ENCODE data around the gene WBP2. TPM values are rescaled to one million over a fixed set of nuclear protein-coding genes. Genes with fewer than 3 reads are reported as not detected.

The WBP2 gene
- total RNA-seq, 1 experiment from 2014 or later: 132 TPM

DNA sequence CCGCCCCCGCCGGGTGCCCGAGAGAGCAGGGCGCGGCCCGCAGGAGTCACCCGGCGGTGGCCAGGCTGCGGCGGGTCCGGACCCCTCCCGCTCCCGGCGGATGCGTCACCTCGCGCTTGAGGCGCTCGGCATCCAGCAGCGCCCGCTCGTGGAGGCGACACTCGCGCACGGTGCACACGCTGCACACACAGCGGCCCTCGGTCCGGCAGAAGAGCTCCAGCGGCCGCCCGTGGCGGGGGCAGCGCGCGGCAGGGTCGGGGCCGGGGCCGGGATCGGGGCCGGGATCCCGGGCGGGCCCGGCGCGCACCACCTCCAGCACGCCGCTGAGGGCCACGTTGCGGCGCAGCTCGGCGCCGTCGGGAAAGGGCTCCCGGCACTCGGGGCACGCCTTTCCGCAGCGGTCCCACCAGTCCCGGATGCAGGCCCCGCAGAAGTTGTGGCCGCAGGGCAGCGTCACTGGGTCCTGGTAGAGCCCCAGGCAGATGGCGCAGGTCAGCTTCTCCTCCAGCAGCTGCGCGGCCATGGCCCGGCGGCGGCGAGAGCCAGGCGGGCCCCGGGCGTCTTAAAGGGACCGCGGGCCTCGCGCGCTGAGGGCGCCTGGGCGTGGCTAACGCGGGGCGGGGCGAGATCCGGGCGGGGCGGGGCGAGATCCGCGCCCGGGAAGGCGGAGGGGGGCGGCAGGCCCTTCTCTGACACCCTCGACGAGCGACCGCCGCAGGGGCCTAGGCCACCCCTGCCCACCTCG, 41.5 kb upstream of the WBP2 start, which contains the start of gene TRIM65 (continued):
- TF ChIP-seq YY1 (IDR thresholded peaks at IDR 0.05; ENCODE audit: extremely low read depth, insufficient replicate concordance, low read depth, low read length) (peak; percentile 89), POLR2AphosphoS5 (IDR thresholded peaks at IDR 0.05; ENCODE audit: low read depth, low read length) (peak; percentile 91), EZH2phosphoT487 (IDR thresholded peaks at IDR 0.05; ENCODE audit: borderline replicate concordance) (no peak)
- TF ChIP-seq, protein P1, sequence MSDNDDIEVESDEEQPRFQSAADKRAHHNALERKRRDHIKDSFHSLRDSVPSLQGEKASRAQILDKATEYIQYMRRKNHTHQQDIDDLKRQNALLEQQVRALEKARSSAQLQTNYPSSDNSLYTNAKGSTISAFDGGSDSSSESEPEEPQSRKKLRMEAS (IDR thresholded peaks at IDR 0.05): peak; percentile 85

DNA sequence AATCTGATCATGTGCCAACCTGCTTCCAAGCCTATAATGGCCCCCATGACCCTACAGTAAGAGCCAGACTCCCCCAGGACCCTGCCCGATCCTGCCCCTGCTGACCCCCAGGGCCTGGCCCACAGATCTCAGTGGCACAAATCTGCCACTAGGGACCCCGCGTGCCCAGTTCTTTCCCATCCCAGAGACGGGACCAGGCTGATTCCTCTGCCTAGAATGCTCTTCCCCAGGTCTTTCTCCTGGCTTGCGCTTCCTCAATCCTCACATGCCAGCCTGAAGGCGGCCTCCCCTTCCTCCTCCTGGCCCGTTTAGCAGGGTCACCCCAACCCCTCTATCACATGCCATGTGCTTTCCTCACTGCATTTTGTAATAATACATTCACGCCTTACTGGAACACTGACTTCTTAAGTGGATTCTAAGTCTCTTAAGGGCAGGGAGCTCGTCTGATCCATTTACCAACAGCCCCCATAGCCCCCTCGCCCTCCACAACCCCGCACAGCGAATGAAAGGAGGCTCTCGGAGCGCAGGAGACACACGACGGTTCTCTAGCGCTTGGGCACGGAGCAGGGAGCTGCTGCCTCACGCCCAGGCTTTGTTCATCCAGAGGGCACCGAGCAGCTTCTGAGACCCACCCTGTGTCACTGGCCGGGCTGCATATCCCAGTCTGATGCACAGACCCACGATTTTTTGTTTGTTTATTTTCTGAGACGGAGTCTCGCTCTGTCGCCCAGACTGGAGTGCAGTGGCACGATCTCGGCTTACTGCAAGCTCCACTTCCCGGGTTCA, 40.4 kb upstream of the WBP2 start:
- Histone ChIP-seq H4K20me1 (ENCODE audit: insufficient read depth) (no peaks in the 10 kb centered on the region), H3K4me1 (ENCODE audit: control insufficient read depth in 1 of 2, insufficient read depth in 2 of 2, low read length in 2 of 2) (peaks cover 13 to 26% of the 10 kb centered on the region in 2 experiments), H3K79me2 (ENCODE audit: insufficient read depth, low read length) (peaks cover 25% of the 10 kb centered on the region; the same call in 1 of the 2 replicates), H3K27me3 (ENCODE audit: insufficient read depth, low read length) (no peaks in the 10 kb centered on the region), H3K9me2 (ENCODE audit: insufficient read depth) (no peaks in the 10 kb centered on the region), H2AFZ (ENCODE audit: low read depth, low read length, poor library complexity, severe bottlenecking) (no peak overlapping the region), H3K9me3 (ENCODE audit: control insufficient read depth in 1 of 2, insufficient read depth in 1 of 2, low read depth in 1 of 2, low read length in 2 of 2) (no peaks in the 10 kb centered on the region), H3K36me3 (ENCODE audit: control insufficient read depth in 1 of 2, insufficient read depth in 2 of 2, low read length in 2 of 2) (peaks cover 11 to 20% of the 10 kb centered on the region in 2 experiments; a peak in 2 of 4 replicates), H3K9ac (ENCODE audit: low read length) (peak overlapping the region; percentile 84), H3K4me3 (replicated peaks in 1 of 2; ENCODE audit: low read depth in 1 of 2, low read length in 2 of 2) (peak overlapping the region; percentile 64 to 72), H3K27ac (ENCODE audit: low read depth, low read length) (peak overlapping the region; percentile 100), H3K4me2 (ENCODE audit: low read length) (peak overlapping the region; percentile 95)
- ATAC-seq (peak; percentile 50), DNase-seq (ENCODE audit: low read depth, low spot score) (no peak)
- intact Hi-C loops (cut with micrococcal nuclease): no loop called here
- TF ChIP-seq, protein P2, sequence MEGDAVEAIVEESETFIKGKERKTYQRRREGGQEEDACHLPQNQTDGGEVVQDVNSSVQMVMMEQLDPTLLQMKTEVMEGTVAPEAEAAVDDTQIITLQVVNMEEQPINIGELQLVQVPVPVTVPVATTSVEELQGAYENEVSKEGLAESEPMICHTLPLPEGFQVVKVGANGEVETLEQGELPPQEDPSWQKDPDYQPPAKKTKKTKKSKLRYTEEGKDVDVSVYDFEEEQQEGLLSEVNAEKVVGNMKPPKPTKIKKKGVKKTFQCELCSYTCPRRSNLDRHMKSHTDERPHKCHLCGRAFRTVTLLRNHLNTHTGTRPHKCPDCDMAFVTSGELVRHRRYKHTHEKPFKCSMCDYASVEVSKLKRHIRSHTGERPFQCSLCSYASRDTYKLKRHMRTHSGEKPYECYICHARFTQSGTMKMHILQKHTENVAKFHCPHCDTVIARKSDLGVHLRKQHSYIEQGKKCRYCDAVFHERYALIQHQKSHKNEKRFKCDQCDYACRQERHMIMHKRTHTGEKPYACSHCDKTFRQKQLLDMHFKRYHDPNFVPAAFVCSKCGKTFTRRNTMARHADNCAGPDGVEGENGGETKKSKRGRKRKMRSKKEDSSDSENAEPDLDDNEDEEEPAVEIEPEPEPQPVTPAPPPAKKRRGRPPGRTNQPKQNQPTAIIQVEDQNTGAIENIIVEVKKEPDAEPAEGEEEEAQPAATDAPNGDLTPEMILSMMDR (IDR thresholded peaks at IDR 0.05 in 2 of 3, conservative IDR thresholded peaks at IDR 0.05 in 1 of 3; ENCODE audit: borderline replicate concordance in 1 of 3, insufficient read depth in 1 of 3, low read depth in 2 of 3, low read length in 2 of 3): peak in 2 of 3 experiments; percentile 73; a peak in 5 of 6 replicates
- TF ChIP-seq, protein P3, sequence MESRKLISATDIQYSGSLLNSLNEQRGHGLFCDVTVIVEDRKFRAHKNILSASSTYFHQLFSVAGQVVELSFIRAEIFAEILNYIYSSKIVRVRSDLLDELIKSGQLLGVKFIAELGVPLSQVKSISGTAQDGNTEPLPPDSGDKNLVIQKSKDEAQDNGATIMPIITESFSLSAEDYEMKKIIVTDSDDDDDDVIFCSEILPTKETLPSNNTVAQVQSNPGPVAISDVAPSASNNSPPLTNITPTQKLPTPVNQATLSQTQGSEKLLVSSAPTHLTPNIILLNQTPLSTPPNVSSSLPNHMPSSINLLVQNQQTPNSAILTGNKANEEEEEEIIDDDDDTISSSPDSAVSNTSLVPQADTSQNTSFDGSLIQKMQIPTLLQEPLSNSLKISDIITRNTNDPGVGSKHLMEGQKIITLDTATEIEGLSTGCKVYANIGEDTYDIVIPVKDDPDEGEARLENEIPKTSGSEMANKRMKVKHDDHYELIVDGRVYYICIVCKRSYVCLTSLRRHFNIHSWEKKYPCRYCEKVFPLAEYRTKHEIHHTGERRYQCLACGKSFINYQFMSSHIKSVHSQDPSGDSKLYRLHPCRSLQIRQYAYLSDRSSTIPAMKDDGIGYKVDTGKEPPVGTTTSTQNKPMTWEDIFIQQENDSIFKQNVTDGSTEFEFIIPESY (IDR thresholded peaks at IDR 0.05; ENCODE audit: extremely low read depth, insufficient replicate concordance, low read length): no peak
- ChIA-PET RAD21 (ENCODE audit: low non-redundant PET in 1 of 2, low total read pairs in 2 of 2, uncharacterized antibody in 2 of 2, unreplicated experiment in 2 of 2) (interaction anchor here (1.0 to 1.1 kb wide), 2 partner anchors 18 to 24 kb away, joined by 4 read pairs; partner anchors contain the start of gene TRIM47 (in 1 of the 2)), POLR2A (interaction anchor here (0.6 to 5.1 kb wide), 7 partner anchors 9 to 116 kb away, joined by 3 to 22 read pairs (median 4); partner anchors contain the start of genes ACOX1, MRPL38, TEN1 and TRIM47), CTCF (interaction anchor here (0.7 to 2.3 kb wide), 7 partner anchors 10 to 116 kb away, joined by 3 to 8 read pairs (median 4); partner anchors contain the start of genes MRPL38, TRIM47 and WBP2)
- TSS peak; percentile 62 for BruUV-seq (replicated peaks)

Measured in HCT116 (cell line).